HG03469 (cell line): Measurements from ENCODE around the gene KIF3B.
"Not testable (repeated sequence)": the region's sequence is repeated elsewhere in the genome, so short reads cannot be mapped to it uniquely, and the experiment has no call there.

ENCODE experiments used
- ATAC-seq: cut with Tn5 transposase; IDR thresholded peaks from one replicate; pipeline ENCODE4 v1.9.1; 2021; ENCODE audit warnings: mild to moderate bottlenecking, moderate library complexity, moderate number of reproducible peaks; ENCODE audit not compliant: unreplicated experiment

Gene KIF3B

DNA sequence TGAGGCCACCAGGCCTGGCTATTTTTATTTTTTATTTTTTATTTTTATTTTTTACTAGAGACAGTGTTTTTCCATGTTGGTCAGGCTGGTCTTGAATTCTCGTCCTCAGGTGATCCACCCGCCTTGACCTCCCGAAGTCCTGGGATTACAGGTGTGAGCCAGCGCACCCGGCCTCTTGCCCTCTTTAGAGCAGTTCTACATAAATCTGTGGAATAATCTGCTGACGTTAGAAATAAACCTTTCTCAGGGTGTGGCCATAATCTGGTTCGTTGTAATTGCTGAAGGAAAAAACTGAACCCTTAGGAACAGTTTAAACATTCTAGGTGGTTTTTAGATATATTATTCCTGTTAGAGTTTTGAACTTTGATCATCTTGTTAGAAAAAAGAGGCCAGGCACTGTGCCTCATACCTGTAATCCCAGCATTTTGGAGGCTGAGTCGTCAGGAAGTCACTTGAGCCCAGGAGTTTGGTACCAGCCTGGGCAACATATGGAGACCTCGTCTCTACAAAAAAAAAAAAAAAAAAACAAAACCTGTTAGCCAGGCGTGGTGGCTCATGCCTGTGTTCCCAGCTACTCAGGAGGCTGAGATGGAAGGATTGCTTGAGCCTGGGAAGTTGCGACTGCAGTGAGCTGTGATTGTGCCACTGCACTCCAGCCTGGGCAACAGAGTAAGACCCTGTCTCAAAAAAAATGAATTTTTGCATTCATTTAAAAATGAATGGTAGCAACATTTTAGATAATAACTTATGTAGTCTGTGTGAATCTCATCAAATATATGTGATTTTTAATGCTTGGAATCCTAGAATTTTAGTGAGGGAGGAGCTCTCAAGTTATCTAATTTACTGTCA lies 104.9 kb downstream of the KIF3B start:
- ATAC-seq = no peak

DNA sequence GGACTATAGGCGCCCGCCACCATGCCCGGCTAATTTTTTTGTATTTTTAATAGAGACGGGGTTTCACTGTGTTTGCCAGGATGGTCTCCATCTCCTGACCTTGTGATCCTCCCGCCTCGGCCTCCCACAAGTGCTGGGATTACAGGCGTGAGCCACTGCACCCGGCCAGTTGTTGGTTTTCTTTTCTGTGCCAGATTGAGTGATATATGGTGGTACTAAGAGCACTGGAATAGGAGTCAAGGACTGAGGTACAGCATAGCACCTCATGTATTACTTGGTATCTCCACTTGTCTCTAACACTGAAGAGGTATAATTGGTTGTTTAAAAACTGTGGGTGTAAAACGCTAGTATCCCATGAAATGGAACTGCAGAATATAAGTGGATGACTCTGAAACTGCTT lies 106.0 kb downstream of the KIF3B start:
- not testable (repeated sequence) for ATAC-seq
